GM23338 (cell line): ENCODE results near the gene ETV4.

Experiments
- CREB1 ChIP-seq: fragments of 250-450 bp; sonication (Bioruptor Pico); IDR thresholded peaks from 2 replicates; pipeline ENCODE4 v1.5.0; 2020; ENCODE audit warnings: low read depth, mild to moderate bottlenecking, moderate library complexity
- CTCF ChIP-seq, 2 experiments: fragments of 200-600 bp in 1 of 2; sonication (generic) in 1 of 2; conservative IDR thresholded peaks; 2 replicates each; pipeline versions ENCODE4 v1.5.1 to v1.6.1; 2016 to 2017; ENCODE audit warnings: antibody characterized with exemption in 2 of 2, low read depth in 2 of 2, mild to moderate bottlenecking in 2 of 2, moderate library complexity in 1 of 2
- EZH2 ChIP-seq: fragments of 200-600 bp; sonication (generic); IDR thresholded peaks from one replicate; pipeline ENCODE4 v1.8.0; 2017; ENCODE audit warnings: antibody characterized with exemption, mild to moderate bottlenecking, low read depth; ENCODE audit not compliant: unreplicated experiment
- EZH2phosphoT487 ChIP-seq: fragments of 200-600 bp; sonication (generic); IDR thresholded peaks from one replicate; pipeline ENCODE4 v1.8.1; 2018; ENCODE audit warnings: antibody characterized with exemption; ENCODE audit not compliant: unreplicated experiment
- JUNB ChIP-seq: IDR thresholded peaks from one replicate; pipeline ENCODE4 v1.6.1; 2016; ENCODE audit warnings: antibody characterized with exemption; ENCODE audit not compliant: unreplicated experiment
- NANOG ChIP-seq: IDR thresholded peaks from 2 replicates; pipeline ENCODE4 v1.6.1; 2016; ENCODE audit warnings: antibody characterized with exemption, borderline replicate concordance
- POLR2AphosphoS5 ChIP-seq: IDR thresholded peaks from 2 replicates; pipeline ENCODE4 v1.6.1; 2016; ENCODE audit warnings: antibody characterized with exemption, low read depth
- STAT1 ChIP-seq: IDR thresholded peaks from one replicate; pipeline ENCODE4 v1.6.1; 2016; ENCODE audit warnings: antibody characterized with exemption; ENCODE audit not compliant: unreplicated experiment
- ZNF114 ChIP-seq: fragments of 250-450 bp; sonication (Bioruptor Pico); IDR thresholded peaks from 2 replicates; pipeline ENCODE4 v1.5.0; 2020; ENCODE audit warnings: mild to moderate bottlenecking, moderate library complexity
- ZNF331 ChIP-seq: fragments of 250-450 bp; sonication (Bioruptor Pico); IDR thresholded peaks from 2 replicates; pipeline ENCODE4 v1.5.0; 2020; ENCODE audit warnings: low read depth, mild to moderate bottlenecking, moderate library complexity
- TF ChIP-seq, protein P1 (sequence below): IDR thresholded peaks from one replicate; pipeline ENCODE4 v1.6.1; 2018; ENCODE audit warnings: antibody characterized with exemption; ENCODE audit not compliant: unreplicated experiment
- TF ChIP-seq, protein P2 (sequence below): fragments of 250-450 bp; sonication (Bioruptor Pico); IDR thresholded peaks from 2 replicates; pipeline ENCODE4 v1.5.0; 2020; ENCODE audit warnings: mild to moderate bottlenecking, moderate library complexity
- TF ChIP-seq, protein P3 (sequence below): IDR thresholded peaks from 2 replicates; pipeline ENCODE4 v1.6.1; 2016; ENCODE audit warnings: antibody characterized with exemption

GRCh38 chr17:43549496-43549895 lies 3.4 kb upstream of the ETV4 start:
- TF ChIP-seq CTCF (conservative IDR thresholded peaks at IDR 0.05; ENCODE audit: low read depth in 2 of 2) (no peak), CREB1 (CRISPR knock-in tag) (no peak), EZH2 (no peak), POLR2AphosphoS5 (no peak), ZNF114 (no peak), NANOG (no peak), JUNB (no peak), EZH2phosphoT487 (no peak), STAT1 (no peak), ZNF331 (no peak)
- TF ChIP-seq, protein P1, sequence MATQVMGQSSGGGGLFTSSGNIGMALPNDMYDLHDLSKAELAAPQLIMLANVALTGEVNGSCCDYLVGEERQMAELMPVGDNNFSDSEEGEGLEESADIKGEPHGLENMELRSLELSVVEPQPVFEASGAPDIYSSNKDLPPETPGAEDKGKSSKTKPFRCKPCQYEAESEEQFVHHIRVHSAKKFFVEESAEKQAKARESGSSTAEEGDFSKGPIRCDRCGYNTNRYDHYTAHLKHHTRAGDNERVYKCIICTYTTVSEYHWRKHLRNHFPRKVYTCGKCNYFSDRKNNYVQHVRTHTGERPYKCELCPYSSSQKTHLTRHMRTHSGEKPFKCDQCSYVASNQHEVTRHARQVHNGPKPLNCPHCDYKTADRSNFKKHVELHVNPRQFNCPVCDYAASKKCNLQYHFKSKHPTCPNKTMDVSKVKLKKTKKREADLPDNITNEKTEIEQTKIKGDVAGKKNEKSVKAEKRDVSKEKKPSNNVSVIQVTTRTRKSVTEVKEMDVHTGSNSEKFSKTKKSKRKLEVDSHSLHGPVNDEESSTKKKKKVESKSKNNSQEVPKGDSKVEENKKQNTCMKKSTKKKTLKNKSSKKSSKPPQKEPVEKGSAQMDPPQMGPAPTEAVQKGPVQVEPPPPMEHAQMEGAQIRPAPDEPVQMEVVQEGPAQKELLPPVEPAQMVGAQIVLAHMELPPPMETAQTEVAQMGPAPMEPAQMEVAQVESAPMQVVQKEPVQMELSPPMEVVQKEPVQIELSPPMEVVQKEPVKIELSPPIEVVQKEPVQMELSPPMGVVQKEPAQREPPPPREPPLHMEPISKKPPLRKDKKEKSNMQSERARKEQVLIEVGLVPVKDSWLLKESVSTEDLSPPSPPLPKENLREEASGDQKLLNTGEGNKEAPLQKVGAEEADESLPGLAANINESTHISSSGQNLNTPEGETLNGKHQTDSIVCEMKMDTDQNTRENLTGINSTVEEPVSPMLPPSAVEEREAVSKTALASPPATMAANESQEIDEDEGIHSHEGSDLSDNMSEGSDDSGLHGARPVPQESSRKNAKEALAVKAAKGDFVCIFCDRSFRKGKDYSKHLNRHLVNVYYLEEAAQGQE: no peak
- TF ChIP-seq, protein P2, sequence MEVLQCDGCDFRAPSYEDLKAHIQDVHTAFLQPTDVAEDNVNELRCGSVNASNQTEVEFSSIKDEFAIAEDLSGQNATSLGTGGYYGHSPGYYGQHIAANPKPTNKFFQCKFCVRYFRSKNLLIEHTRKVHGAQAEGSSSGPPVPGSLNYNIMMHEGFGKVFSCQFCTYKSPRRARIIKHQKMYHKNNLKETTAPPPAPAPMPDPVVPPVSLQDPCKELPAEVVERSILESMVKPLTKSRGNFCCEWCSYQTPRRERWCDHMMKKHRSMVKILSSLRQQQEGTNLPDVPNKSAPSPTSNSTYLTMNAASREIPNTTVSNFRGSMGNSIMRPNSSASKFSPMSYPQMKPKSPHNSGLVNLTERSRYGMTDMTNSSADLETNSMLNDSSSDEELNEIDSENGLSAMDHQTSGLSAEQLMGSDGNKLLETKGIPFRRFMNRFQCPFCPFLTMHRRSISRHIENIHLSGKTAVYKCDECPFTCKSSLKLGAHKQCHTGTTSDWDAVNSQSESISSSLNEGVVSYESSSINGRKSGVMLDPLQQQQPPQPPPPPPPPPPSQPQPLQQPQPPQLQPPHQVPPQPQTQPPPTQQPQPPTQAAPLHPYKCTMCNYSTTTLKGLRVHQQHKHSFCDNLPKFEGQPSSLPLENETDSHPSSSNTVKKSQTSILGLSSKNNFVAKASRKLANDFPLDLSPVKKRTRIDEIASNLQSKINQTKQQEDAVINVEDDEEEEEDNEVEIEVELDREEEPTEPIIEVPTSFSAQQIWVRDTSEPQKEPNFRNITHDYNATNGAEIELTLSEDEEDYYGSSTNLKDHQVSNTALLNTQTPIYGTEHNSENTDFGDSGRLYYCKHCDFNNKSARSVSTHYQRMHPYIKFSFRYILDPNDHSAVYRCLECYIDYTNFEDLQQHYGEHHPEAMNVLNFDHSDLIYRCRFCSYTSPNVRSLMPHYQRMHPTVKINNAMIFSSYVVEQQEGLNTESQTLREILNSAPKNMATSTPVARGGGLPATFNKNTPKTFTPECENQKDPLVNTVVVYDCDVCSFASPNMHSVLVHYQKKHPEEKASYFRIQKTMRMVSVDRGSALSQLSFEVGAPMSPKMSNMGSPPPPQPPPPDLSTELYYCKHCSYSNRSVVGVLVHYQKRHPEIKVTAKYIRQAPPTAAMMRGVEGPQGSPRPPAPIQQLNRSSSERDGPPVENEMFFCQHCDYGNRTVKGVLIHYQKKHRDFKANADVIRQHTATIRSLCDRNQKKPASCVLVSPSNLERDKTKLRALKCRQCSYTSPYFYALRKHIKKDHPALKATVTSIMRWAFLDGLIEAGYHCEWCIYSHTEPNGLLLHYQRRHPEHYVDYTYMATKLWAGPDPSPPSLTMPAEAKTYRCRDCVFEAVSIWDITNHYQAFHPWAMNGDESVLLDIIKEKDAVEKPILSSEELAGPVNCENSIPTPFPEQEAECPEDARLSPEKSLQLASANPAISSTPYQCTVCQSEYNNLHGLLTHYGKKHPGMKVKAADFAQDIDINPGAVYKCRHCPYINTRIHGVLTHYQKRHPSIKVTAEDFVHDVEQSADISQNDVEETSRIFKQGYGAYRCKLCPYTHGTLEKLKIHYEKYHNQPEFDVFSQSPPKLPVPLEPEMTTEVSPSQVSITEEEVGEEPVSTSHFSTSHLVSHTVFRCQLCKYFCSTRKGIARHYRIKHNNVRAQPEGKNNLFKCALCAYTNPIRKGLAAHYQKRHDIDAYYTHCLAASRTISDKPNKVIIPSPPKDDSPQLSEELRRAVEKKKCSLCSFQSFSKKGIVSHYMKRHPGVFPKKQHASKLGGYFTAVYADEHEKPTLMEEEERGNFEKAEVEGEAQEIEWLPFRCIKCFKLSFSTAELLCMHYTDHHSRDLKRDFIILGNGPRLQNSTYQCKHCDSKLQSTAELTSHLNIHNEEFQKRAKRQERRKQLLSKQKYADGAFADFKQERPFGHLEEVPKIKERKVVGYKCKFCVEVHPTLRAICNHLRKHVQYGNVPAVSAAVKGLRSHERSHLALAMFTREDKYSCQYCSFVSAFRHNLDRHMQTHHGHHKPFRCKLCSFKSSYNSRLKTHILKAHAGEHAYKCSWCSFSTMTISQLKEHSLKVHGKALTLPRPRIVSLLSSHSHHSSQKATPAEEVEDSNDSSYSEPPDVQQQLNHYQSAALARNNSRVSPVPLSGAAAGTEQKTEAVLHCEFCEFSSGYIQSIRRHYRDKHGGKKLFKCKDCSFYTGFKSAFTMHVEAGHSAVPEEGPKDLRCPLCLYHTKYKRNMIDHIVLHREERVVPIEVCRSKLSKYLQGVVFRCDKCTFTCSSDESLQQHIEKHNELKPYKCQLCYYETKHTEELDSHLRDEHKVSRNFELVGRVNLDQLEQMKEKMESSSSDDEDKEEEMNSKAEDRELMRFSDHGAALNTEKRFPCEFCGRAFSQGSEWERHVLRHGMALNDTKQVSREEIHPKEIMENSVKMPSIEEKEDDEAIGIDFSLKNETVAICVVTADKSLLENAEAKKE (CRISPR knock-in tag): no peak
- TF ChIP-seq, protein P3, sequence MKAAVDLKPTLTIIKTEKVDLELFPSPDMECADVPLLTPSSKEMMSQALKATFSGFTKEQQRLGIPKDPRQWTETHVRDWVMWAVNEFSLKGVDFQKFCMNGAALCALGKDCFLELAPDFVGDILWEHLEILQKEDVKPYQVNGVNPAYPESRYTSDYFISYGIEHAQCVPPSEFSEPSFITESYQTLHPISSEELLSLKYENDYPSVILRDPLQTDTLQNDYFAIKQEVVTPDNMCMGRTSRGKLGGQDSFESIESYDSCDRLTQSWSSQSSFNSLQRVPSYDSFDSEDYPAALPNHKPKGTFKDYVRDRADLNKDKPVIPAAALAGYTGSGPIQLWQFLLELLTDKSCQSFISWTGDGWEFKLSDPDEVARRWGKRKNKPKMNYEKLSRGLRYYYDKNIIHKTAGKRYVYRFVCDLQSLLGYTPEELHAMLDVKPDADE: no peak
